Measurements from ENCODE around the gene DNM3.

GRCh38 chr1:172254521-172255222 is 413.4 kb downstream of the DNM3 start:
- TF ChIP-seq POLR2A (IDR thresholded peaks at IDR 0.05) (no peak), CTCF (IDR thresholded peaks at IDR 0.05) (no peak)

Data from lower leg skin (tissue), 3 donors.